ENCODE results near the gene PDSS2. TPM values are rescaled to one million over a fixed set of nuclear protein-coding genes. Genes with fewer than 3 reads are reported as not detected.

Gene PDSS2
- total and polyA plus RNA-seq, 2 of the 8 experiments (the other 6 are each of a cell fraction or from before 2014, with no cell fraction given): 10.7 to 16.1 TPM

DNA sequence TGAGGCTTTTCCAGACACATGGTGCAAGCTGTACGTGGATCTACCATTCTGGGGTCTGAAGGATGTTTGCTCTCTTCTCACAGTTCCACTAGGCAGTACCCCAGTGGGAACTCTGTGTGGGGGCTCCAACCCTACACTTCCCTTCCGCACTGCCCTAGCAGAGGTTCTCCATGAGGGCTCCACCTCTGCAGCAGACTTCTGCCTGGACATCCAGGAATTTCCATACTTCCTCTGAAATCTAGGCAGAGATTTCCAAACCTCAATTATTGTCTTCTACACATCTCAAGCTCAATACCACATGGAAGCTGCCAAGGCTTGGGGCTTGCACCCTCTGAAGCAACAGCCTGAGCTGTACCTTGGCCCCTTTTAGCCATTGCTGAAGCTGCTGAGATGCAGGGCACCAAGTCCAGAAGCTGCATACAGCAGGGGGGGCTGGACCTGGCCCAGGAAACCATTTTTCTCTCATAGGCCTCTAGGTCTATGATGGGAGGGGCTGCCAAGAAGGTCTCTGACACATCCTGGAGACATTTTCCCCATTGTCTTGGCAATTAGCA, 11.6 kb downstream of the PDSS2 start (continued):
- TF ChIP-seq, protein P1, sequence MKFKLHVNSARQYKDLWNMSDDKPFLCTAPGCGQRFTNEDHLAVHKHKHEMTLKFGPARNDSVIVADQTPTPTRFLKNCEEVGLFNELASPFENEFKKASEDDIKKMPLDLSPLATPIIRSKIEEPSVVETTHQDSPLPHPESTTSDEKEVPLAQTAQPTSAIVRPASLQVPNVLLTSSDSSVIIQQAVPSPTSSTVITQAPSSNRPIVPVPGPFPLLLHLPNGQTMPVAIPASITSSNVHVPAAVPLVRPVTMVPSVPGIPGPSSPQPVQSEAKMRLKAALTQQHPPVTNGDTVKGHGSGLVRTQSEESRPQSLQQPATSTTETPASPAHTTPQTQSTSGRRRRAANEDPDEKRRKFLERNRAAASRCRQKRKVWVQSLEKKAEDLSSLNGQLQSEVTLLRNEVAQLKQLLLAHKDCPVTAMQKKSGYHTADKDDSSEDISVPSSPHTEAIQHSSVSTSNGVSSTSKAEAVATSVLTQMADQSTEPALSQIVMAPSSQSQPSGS (IDR thresholded peaks at IDR 0.05; ENCODE audit: low read length): no peak
- no peak for TF ChIP-seq SAP30 (IDR thresholded peaks at IDR 0.05; ENCODE audit: insufficient read depth, insufficient replicate concordance, low read length)
